Endodermal cell (in vitro differentiated cells): ENCODE data around the gene NPAS3. TPM values are rescaled to one million over a fixed set of nuclear protein-coding genes. Genes with fewer than 3 reads are reported as not detected.

Experiments used
- DNase-seq: peaks from one replicate; pipeline ENCODE4 v3.0.0-alpha.2; 2017
- H3K27ac ChIP-seq: 2 replicates; pipeline ENCODE4 v1.5.1; 2013; ENCODE audit warnings: mild to moderate bottlenecking, low read depth, low read length, moderate library complexity
- H3K27me3 ChIP-seq: 2 replicates; pipeline ENCODE4 v1.6.1; 2013; ENCODE audit warnings: mild to moderate bottlenecking, low read length, moderate library complexity; ENCODE audit not compliant: insufficient read depth, control insufficient read depth, poor library complexity, severe bottlenecking
- H3K36me3 ChIP-seq: 2 replicates; pipeline ENCODE4 v1.7.0; 2013; ENCODE audit warnings: mild to moderate bottlenecking, low read length, moderate library complexity; ENCODE audit not compliant: control insufficient read depth, insufficient read depth
- H3K4me1 ChIP-seq: one replicate; pipeline ENCODE4 v1.7.0; 2013; ENCODE audit warnings: low read length; ENCODE audit not compliant: control insufficient read depth, insufficient read depth
- H3K4me3 ChIP-seq: 2 replicates; pipeline ENCODE4 v1.5.1; 2013; ENCODE audit warnings: mild to moderate bottlenecking, low read length, moderate library complexity
- H3K9ac ChIP-seq: 2 replicates; pipeline ENCODE4 v1.6.1; 2013; ENCODE audit warnings: mild to moderate bottlenecking, low read length, moderate library complexity; ENCODE audit not compliant: poor library complexity, severe bottlenecking; ENCODE audit errors: extremely low read depth
- H3K9me3 ChIP-seq: 2 replicates; pipeline ENCODE4 v1.6.1; 2013; ENCODE audit warnings: mild to moderate bottlenecking, low read length, moderate library complexity; ENCODE audit not compliant: control insufficient read depth
- H3K27ac Mint-ChIP-seq: 2 replicates; pipeline ENCODE4 v1.8.0; 2020; ENCODE audit warnings: mixed read lengths
- H3K27me3 Mint-ChIP-seq: 2 replicates; pipeline ENCODE4 v1.8.0; 2021; ENCODE audit warnings: mild to moderate bottlenecking, mixed read lengths; ENCODE audit not compliant: insufficient read depth
- H3K36me3 Mint-ChIP-seq: 2 replicates; pipeline ENCODE4 v1.8.0; 2020; ENCODE audit warnings: low read depth, mixed read lengths
- H3K4me1 Mint-ChIP-seq: 2 replicates; pipeline ENCODE4 v1.8.0; 2020; ENCODE audit warnings: mixed read lengths
- H3K4me3 Mint-ChIP-seq: 2 replicates; pipeline ENCODE4 v1.8.0; 2020; ENCODE audit warnings: mild to moderate bottlenecking, moderate library complexity, mixed read lengths
- H3K9me3 Mint-ChIP-seq: 2 replicates; pipeline ENCODE4 v1.8.0; 2020; ENCODE audit warnings: mild to moderate bottlenecking, mixed read lengths
- WGBS, 2 experiments: methylation state at CpG; one replicate each; pipeline versions ENCODE4 v1.1.5 to v1.1.7; 2013; ENCODE audit warnings: missing lambda C conversion rate in 2 of 2, mixed read lengths in 1 of 2; ENCODE audit not compliant: insufficient coverage in 1 of 2, insufficient read length in 1 of 2; 5-methylcytosine and 5-hydroxymethylcytosine counted together
- total RNA-seq, 2 donors: library from RNA; stranded (reverse); fragmentation: NEBNext Ultra II Directional in 1 of 2; extraction: Animal tissue kit (Norgen Biotek cat#: 25700) in 1 of 2; gene quantifications; 2 replicates in 1 of 2; 3 replicates in 1 of 2; pipeline ENCODE4 v1.2.1, GENCODE V29; 2021
- TF ChIP-seq, protein P1 (sequence below): fragments of 200-600 bp; sonication (generic); conservative IDR thresholded peaks from 2 replicates; pipeline ENCODE4 v1.5.0; 2021; ENCODE audit warnings: antibody characterized with exemption, mild to moderate bottlenecking

NPAS3 gene
- total RNA-seq, 2 donors from 2014 or later: 1.4 to 1.6 TPM

DNA sequence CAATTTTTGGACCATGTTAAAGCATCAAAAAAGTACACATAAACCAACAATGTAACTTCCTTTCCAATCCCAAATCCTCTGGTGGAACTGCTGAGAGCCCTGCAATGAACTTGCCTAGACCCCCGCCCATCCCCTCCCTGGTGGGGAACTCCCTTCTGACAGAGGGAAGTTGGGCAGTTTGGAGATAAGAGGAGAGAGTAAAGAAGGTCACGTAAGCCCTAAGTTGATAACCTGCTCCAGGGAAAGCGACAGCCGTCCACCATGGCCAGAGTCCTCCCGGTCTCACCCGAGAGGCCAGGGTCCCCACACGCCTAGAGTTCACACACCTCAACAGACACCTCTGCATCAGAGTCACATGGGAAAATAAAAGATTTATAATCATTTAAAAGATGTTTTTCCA lies 873.5 kb downstream of the NPAS3 start:
- Mint-ChIP-seq H3K4me3 (no peak overlapping the region), H3K36me3 (no peaks in the 10 kb centered on the region)
- 88 to 100% methylated on average over 2 to 7 of the region's 7 CpGs for WGBS, 2 experiments

DNA sequence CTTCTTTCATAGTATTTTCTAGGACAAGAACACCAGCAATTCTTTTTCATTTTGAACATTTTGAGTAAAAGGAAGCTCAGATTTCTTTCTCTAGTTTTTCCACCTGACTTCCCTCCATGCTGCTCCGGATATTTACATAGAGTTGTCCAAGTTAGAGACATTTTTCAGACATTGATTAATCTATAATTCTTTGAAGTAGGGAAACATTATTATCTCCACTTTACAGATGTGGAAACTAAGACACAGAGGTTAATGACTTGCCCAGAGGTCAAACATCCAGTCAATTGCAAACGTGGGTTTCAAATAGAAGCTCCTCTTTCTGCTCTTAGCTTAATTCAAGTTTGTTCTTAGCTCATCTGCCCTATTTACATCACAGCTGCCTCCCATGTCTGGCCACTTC lies 873.9 kb downstream of the NPAS3 start:
- no peaks in the 10 kb centered on the region for H3K4me1 ChIP-seq
- Mint-ChIP-seq H3K4me1 (no peaks in the 10 kb centered on the region), H3K36me3 (no peaks in the 10 kb centered on the region), H3K27me3 (peaks cover 2% of the 10 kb centered on the region), H3K9me3 (no peaks in the 10 kb centered on the region), H3K4me3 (no peak overlapping the region), H3K27ac (no peak overlapping the region)
- H3K9me3 ChIP-seq: no peaks in the 10 kb centered on the region
- H3K36me3 ChIP-seq: no peaks in the 10 kb centered on the region
- no peak overlapping the region for H3K4me3 ChIP-seq
- H3K27ac ChIP-seq: no peak overlapping the region
- TF ChIP-seq, protein P1, sequence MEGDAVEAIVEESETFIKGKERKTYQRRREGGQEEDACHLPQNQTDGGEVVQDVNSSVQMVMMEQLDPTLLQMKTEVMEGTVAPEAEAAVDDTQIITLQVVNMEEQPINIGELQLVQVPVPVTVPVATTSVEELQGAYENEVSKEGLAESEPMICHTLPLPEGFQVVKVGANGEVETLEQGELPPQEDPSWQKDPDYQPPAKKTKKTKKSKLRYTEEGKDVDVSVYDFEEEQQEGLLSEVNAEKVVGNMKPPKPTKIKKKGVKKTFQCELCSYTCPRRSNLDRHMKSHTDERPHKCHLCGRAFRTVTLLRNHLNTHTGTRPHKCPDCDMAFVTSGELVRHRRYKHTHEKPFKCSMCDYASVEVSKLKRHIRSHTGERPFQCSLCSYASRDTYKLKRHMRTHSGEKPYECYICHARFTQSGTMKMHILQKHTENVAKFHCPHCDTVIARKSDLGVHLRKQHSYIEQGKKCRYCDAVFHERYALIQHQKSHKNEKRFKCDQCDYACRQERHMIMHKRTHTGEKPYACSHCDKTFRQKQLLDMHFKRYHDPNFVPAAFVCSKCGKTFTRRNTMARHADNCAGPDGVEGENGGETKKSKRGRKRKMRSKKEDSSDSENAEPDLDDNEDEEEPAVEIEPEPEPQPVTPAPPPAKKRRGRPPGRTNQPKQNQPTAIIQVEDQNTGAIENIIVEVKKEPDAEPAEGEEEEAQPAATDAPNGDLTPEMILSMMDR: no peak
- 66 to 69% methylated on average over 1 of the region's 2 CpGs for WGBS, 2 experiments
- H3K27me3 ChIP-seq: no peaks in the 10 kb centered on the region
- no peak for DNase-seq
- H3K9ac ChIP-seq: no peak overlapping the region

More for the DNA sequence above, 873.5 kb downstream of the NPAS3 start:
- TF ChIP-seq, protein P1: no peak
- H3K9ac ChIP-seq: no peak overlapping the region
- H3K27me3 Mint-ChIP-seq: peaks cover 2% of the 10 kb centered on the region
- no peak overlapping the region for H3K4me3 ChIP-seq
- H3K9me3 ChIP-seq: no peaks in the 10 kb centered on the region
- H3K4me1 Mint-ChIP-seq: no peaks in the 10 kb centered on the region
- no peaks in the 10 kb centered on the region for H3K4me1 ChIP-seq
- H3K36me3 ChIP-seq: no peaks in the 10 kb centered on the region
- H3K9me3 Mint-ChIP-seq: no peaks in the 10 kb centered on the region
- DNase-seq: no peak
- H3K27ac ChIP-seq: no peak overlapping the region
- no peak overlapping the region for H3K27ac Mint-ChIP-seq
- H3K27me3 ChIP-seq: no peaks in the 10 kb centered on the region

DNA sequence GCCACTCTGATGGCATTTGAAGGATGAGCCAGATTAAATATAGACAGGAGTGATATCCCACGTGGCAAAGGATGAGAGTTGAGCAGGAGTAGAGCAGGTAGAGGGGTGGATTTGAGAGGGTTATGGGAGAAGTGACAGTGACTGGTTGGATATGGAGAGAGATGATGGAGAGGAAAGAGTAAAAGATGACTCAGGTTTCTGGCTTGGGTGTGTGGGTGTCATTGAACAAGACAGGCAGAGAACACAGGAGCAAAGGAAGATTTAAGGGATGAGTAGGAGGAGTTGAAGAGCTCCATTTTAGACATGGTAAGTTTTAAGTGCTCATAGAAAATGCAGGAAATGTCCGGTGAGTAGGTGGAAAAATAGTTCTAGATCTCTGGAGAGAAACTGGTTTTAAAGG lies 875.3 kb downstream of the NPAS3 start:
- no peaks in the 10 kb centered on the region for H3K9me3 ChIP-seq
- Mint-ChIP-seq H3K4me1 (no peaks in the 10 kb centered on the region), H3K4me3 (no peak overlapping the region), H3K9me3 (no peaks in the 10 kb centered on the region), H3K27ac (no peak overlapping the region), H3K36me3 (no peaks in the 10 kb centered on the region), H3K27me3 (peaks cover 2% of the 10 kb centered on the region)
- no peaks in the 10 kb centered on the region for H3K36me3 ChIP-seq
- H3K9ac ChIP-seq: no peak overlapping the region
- H3K27me3 ChIP-seq: no peaks in the 10 kb centered on the region
- DNase-seq: no peak
- TF ChIP-seq, protein P1: no peak
- H3K4me1 ChIP-seq: no peaks in the 10 kb centered on the region
- no peak overlapping the region for H3K27ac ChIP-seq
- H3K4me3 ChIP-seq: no peak overlapping the region
- 84 to 91% methylated on average over 2 of the region's 2 CpGs for WGBS, 2 experiments
